GM19438 (cell line): Measurements from ENCODE around the gene CACNA1C.

Experiments
- ATAC-seq: cut with Tn5 transposase; IDR thresholded peaks from one replicate; pipeline ENCODE4 v1.9.1; 2021; ENCODE audit warnings: low read depth; ENCODE audit not compliant: unreplicated experiment

The CACNA1C gene

GRCh38 chr12:2623472-2623871 lies 570.7 kb downstream of the CACNA1C start:
- no peak for ATAC-seq

DNA sequence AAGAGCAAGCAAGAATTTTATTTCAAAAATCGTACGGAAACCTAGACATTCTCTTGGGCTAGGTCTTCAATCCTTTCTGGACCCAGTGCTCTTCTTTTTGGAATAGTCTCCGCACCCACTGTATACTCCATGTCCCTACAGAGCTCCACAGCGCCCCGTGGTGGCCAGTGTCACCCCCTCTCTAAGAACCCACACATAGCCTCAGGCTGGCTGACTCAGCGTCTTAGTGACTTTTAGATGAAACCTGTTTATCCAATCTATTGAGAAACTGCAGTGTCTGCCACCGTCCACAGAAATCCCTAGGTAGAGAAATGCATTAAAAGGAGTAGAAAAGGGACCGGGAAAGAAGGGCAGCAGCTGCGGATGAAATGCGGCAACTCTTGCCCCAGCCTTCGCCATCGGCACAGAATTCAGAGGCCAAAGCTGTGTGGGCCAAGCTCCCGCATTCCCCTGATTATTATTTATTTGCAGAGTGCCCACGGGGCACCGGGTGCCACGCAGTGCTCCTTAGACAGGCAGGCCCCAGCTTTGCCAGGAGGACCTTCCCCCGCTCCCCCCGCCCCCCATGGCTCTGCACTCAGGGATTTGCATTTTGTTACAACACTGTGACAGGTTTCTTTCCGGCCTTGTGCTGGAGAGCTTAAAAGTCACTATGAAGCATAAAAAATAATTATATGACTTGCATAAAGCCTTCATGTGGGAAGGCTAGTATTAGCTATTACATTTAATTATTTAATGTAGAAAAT lies 571.9 kb downstream of the CACNA1C start:
- no peak for ATAC-seq

- ATAC-seq = no peak
Measured at GRCh38 chr12:2625289-2625612, 572.5 kb downstream of the CACNA1C start.

DNA sequence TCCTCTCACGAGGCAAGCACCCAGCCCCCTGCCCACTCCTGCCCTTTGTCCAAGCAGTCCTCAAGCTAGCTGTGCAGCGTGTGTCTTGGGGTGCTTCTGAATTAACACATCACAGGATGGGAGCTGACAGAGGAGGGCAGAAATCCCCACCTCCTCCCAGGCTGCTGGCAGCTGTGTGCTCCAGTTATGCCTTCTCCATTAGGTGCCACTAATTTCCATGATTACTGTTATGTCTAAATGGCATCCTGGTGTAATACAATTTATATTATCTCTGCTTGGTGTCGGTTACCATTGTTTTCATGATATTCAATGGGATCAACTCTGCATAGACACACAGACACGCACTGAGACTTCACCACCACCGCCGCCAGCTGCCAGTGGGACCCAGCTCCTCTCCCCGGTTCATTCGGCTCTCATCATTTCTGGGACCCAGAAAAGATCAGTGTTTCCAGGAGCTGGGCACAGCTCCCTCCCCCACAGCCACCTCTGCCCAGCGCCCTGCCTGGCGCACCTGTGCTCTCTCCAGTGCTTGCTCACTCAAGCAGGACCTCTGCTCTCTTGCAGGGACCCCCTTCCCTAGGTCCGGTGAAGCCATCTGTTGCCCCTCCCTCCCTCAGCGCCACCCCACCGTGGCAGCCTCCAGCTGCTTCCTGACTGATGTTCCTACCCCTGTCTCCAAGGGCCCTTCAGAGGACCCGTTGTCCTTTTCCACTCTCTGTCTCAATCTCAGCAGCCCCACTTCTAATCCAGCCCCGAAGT lies 574.5 kb downstream of the CACNA1C start:
- ATAC-seq = no peak

- ATAC-seq = no peak
Measured at GRCh38 chr12:2627835-2628191, 575.0 kb downstream of the CACNA1C start.

DNA sequence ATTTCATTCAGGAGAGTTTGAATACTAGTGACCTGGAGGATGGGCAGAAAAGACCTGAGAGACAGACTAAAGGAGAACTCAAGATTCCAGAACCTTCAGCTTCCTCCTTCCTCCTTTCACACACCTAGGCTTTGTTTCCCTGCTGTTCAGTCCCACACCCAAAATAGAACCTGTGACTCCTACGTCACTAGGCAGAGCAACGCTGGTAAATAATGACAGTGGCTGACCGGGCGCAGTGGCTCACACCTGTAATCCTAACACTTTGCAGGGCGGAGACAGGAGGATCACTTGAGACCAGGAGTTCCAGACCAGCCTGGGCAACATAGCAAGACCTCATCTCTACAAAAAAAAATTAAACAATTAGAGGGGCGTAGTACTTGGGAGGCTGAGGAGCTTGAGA lies 575.6 kb downstream of the CACNA1C start:
- ATAC-seq = no peak

- ATAC-seq = no peak
Measured at GRCh38 chr12:2629051-2629450, 576.3 kb downstream of the CACNA1C start.

DNA sequence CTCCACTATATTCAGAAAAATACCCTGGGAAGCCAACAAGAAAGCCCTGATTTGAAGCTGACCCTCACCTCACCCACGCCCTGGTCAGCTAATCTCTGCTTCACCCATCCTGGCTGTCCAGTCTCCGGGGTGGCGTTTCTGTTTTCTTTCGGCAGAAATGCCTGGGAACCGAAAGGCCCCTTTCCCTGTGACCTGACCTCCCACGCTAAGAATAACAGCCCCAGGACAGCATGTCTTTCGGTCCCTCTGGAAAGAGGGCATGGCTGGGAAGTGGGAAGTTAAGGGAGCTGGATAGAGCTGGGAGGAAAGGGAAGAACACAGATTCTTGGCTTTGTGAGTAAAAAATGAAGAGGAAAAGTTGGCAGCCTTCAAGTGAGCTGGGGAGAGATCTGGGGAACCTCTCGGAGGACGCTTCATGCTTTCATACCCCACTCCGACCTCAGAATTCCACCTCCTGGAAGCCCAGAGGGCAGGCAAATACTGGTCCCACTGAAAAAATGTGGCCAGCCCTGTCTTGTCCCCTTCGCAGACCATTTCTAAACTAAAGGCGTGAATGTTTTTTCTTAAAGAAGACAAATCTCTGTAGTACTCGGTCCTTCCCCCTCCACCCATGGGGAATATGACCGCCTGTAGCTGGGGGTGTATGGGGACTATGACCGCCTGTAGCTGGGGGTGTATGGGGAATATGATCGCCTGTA lies 579.0 kb downstream of the CACNA1C start:
- no peak for ATAC-seq

DNA sequence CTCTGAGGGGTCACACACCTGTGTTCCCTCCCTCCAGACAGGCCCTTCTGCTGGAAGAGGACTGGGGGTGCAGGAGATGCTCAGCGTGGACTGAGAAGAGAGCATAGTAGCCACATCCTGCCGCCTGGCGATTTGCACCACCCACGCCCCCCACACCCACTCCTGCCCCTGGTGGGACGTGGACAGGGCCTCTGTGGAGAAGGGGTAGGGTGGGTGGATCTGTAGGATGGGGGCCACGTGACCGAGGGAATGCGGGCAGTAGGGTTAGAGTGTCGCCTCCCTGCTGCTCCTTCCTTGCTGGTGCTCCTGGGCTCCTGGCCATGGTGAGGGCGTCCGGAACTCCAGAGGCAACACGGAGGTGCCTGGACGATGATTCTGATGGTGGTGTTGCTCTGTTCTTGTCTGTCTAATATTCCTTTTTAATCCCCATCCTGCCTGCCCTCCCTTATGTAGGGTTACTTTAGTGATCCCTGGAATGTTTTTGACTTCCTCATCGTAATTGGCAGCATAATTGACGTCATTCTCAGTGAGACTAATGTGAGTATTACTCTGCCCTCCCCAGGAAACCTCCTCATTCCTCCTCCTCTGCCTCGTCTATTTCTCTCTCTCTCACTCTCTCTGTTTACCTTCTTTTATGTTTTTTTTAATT lies 580.5 kb downstream of the CACNA1C start:
- ATAC-seq = no peak

DNA sequence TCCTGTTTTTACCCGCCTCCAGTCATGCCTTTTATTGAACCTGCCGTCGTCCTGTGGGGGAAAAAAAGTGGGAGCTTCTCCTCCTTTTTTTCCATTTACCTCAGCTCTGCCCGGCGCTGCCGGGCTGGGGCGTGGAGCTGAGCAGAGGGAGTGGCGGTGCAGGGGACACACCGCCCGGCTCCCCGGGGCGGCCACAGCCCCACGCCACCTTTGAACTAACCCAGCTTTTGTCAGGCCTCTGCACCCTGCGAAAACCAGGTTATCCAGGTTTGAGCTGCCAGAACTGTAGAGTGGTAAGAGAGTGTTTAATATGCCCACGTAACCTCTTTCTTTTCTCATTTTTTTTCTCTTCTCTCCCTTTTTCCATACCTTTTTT lies 581.0 kb downstream of the CACNA1C start:
- no peak for ATAC-seq

- ATAC-seq = no peak
Measured at GRCh38 chr12:2634471-2634870, 581.7 kb downstream of the CACNA1C start.

DNA sequence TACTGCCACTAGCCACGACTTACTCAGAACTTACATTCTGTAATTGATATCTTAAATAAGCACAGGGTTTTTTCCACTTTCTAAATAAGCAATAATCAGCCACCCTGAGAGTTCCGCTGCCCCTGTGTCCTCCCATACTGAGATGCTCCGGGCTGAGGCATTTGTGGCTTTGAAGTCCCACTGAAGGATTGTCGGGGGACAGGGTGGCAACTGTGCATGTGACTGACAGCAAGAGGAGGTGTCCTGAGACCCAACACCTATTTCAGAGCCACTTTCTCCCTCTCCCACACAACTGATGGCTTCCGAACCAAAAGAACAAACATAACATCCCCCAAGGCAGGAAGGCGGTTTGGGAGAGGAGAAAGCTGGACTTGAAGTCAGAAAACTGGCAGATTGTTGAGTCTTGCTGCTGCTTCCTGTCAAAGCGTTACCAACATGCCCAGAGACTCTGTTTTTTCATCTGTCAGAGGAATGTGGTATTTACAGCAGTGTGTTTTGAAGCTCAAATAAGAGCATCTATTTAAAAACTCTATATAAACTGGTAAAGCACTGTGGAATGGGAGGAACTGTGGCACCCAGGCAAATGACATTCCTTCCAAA lies 584.1 kb downstream of the CACNA1C start:
- ATAC-seq = no peak

- ATAC-seq = no peak
Measured at GRCh38 chr12:2637371-2637770, 584.6 kb downstream of the CACNA1C start.

DNA sequence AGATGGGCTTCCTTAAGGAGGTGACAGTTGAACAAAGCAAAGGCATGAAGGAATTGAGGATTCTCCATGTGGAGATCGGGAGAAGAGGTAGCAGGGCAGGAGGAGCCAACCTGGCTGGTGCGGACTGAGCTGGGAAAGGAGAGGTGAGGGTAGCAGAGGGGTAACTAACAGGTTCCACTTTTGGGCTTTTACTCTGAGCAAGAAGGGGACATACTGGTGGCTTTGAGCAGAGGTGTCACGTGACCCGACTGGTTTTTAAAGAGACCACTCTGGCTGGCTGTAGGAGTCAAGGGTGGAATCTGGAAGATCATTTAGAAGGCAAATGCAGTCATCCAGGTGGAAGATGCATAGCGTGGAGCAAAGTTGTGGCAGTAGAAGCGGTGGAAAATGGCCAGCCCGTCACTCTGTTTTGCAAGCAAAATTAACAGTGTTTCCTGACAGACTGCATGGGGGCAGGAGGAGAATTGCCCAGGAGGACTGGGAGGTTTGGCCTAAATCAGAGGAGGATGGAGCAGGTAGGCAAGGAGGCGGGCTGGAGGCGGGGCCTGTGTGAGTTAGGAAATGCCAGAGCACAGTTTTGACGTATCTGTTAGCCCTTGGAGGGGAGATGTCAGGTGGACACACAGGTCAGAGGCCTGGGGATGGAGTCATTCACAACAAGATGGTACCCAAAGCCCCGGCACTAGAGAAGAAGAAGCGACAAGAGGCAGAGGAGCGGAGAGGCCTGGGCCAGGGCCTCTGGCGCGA lies 585.7 kb downstream of the CACNA1C start:
- no peak for ATAC-seq

DNA sequence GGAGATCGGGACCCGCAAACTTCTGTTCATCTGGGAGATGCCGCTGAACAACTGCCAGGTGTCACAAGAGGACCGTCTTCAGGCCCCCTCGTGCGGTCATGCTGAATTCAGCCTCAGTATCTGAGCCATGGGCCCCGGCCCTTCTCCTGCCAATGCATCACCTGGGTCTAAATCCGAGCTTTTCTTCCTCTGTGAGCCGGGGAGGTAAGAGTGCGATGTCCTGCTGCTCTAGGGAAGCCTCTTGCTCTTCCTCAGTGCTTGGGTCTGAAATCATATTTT lies 586.2 kb downstream of the CACNA1C start:
- no peak for ATAC-seq

DNA sequence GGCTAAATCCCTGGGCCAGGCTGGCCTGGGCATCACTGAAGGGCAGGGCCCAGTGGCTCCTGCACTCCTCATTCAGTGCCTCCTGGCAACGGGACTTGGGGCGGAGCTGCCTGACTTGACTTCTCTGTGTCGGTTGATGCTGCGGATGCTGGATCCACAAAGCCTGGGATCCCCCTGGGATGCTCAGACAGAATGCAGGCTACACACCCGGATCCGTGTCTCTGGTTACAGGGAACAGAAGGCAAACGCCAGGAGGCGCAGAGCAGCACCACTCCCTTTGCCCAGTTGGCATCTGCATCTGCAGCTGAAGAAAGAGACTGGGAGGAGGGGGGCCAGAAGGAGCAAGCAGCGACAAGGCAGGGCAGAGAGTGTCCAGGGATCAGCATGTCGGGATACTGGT lies 587.5 kb downstream of the CACNA1C start:
- no peak for ATAC-seq

DNA sequence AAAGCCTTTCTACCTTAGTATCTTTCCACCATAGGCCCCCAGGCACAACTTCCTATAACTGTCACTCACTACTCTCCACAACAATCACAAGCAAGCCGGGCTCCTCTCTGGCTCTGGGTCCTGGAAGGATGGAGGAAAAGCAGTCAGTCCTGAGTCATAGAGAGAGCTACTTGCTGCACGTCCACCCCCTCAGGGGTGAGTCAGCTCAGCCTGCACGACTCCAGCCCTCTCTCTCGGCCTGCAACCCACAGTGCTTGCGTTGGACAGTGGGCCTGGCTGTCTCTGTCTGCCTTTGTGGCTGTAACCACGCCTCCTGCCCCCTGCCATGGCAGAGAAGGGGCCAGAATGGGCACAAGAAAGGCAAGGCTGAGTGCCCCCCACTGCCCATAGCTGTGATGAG lies 587.9 kb downstream of the CACNA1C start:
- ATAC-seq = no peak

DNA sequence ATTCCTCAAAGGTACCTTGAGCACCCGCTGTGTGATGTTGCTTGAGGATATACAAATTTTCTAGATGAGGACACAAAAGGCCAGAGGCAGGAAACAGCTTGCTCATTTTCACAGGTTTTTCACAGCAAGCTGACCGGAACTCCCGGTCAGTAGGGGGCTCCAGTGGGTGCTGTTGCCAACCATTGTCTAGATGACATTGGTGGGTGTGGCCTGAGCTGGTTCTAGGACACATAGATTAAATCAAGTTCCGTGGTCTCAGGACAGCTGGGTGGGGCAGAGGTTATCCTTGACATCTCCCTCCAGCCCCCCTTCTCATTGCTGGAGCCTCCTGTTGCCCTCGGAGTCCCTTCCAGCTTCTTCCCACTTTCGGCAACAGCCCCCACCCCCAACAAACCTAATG lies 588.4 kb downstream of the CACNA1C start:
- no peak for ATAC-seq

- ATAC-seq = no peak
Measured at GRCh38 chr12:2641761-2642160, 589.0 kb downstream of the CACNA1C start.

GRCh38 chr12:2642176-2642892 lies 589.5 kb downstream of the CACNA1C start:
- ATAC-seq = no peak
